Breast epithelium (tissue), 3 donors: ENCODE results near the gene PGBD5.

Source experiments
- CTCF ChIP-seq, 3 donors: fragments of 450-650 bp; IDR thresholded peaks; one replicate each; pipeline ENCODE4 v1.5.1; 2016 to 2017; ENCODE audit warnings: antibody characterized with exemption in 3 of 3, mild to moderate bottlenecking in 3 of 3, moderate library complexity in 3 of 3
- POLR2A ChIP-seq: fragments of 450-650 bp; IDR thresholded peaks from one replicate; pipeline ENCODE4 v1.6.1; 2016; ENCODE audit warnings: antibody characterized with exemption, mild to moderate bottlenecking, moderate library complexity

GRCh38 chr1:230345139-230345885 lies 80.8 kb downstream of the PGBD5 start:
- TF ChIP-seq CTCF (IDR thresholded peaks at IDR 0.05) (no peak), POLR2A (no peak)
